ENCODE data around the gene FAT3.

The FAT3 gene

DNA sequence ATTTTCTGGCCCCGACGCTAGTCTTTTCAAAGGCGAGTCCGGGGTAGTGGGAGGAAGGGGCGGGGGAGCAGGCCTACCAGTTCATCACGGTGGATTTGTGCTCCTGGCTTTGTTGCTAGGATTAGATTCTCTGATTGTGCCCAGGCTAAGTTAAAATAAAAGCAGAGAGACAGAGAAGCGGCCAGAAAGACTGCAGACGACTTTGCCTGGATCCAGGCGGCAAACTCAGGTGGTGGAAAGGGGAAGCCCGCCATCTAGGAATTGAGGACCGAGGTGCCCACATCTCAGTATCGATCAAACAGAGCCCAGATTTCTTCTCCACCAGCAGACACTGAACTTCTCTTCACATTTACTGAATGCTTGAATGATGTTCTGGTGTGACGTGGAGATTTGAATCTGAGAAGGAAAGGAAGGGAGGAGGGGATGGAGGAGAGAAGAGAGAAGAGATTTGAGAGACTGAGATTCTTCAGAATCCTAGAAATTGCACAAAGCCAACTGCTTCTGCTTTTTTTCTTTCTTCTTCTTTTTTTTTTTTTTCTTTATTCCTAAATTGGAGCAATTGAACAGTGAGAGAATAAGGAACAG, 2.7 kb downstream of the FAT3 start:
- DNase-seq = peak in 10 of 56 donors; percentile 5 to 66 (median 34)

DNA sequence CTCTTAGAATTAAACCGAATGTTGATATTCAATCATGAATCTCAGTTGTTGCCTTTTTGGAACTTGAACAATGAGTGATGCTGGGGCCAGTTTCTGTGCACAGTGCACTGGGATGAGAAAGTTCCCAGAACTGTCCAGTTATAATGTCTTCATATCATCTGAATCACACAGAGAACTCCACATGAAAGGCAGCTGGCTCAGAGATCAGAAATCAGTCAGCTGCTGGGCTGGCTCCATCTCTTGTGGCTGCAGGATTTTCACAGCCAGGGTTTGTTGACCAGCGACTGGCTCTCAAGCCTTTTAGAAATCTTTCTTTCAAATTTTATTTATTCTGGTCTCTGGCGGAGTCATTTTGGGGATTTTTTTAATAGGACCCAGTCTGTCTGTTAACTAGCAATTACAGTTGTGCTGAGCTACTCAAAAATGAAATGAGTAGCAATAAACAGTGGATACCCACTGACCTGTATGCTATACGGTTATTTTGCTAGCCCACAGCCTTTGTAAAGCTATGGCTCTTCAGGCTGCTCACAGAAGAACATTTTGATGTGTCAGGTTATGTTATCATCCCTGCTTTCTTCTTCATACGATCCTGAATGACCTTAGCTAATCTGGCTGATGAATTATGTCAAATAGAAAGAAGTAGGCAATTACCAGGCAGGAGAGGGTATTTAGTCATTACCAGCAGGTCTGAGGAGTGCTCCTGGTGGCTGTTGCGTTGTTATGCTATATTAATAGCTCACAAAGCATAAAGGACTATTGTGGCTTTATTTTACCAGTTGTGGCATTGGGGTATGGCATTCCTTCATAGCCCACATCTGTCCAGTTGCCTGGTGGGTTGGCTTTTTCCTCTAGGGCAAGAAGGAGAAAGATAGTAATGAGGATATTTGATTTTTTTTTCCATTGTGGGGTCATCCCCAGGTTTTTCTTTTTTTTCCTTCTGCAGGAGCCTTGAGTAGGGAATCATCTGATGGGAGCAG, 3.6 kb downstream of the FAT3 start:
- DNase-seq = peak in 7 of 56 donors; percentile 4 to 23 (median 13)

GRCh38 chr11:92236856-92237255, 12.2 kb downstream of the FAT3 start:
- DNase-seq = no peak

DNA sequence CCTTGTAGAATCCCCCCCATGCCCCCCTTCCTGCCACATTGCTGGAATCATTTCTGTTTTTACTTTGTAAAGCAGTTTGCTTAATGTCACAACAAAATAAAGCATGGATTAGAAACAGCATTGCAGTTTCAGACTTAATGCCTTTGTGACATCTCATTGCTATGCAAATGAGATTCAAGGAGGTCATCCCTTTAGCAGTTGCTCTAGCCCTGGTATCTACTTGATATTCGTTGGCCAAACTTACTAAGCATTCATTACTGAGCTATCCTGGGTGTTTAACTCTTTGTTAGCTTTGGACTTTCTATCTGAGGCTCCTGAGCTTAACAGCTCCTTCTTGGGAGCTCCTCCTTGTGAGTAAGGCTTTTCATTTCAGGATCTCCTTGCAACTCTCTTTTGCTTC, 16.3 kb downstream of the FAT3 start:
- no peak for DNase-seq

- peak in 14 of 56 donors; percentile 4 to 66 (median 22) for DNase-seq
Measured at GRCh38 chr11:92245700-92246271, 21.2 kb downstream of the FAT3 start.

GRCh38 chr11:92246630-92247029, 22.0 kb downstream of the FAT3 start:
- no peak for DNase-seq

DNA sequence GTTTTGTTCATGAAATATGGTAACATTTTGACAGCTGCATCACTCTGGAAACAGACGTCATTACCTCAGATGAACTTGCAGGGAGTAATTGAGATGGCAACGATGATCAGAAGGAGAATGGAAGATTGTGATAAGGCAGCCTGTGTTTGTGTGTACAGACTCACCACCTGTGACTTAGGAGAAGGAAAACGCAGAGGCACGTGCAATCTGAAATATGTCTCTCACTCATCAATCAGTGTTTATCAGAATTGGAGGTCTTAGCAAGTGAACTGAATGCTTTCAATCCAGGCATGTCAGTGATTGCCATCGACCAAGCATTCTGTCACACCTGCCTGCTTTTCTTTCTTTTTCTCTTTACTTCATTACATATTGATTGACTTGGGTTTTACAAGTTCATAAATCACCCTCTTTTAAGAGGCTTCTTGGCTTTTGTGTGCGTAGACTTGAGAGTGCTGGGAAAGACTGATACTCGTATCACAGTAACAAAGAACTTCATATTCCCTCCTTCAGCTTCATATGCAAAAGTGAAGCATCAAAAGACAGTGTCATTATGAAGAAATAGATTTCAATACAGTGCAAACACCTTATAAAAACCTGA, 24.6 kb downstream of the FAT3 start:
- DNase-seq = no peak

DNA sequence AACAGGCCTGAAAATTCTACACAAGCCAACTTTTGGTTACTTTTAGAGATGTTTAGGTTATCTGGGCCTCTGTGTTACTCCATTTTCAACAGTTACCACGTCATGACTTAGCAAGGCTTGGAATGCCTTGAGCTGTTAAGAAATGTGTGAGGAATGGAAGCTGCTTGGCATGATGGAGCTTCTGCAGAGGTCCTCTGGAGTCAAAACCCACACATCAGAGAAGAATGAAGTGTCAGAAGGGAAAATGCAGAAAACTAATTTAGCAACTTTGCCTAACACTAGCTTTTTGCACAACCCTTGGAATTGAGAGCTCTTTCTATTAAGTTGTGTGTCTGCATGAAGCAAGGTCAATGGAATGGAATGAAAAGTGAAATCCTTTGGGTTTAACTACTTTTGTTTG, 27.4 kb downstream of the FAT3 start:
- DNase-seq = no peak

DNA sequence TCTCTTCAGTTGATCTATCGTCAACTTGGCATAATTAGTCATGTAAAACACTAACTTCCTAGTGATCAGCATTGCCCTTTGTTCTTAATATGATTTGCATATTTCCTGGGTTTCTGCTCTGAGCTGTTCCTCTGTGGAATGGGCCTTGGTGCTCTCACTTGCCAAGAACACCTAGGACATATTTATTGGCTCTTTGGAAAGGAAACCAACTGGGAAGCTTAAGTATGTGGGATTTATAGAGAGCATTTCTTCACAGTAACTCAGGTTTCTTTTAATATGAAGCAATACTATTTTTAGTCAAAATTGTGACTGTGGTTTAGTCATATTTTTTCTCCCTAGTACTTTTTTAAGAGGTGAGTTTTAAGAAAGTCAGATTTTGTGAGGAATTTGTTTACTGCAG, 28.8 kb downstream of the FAT3 start:
- DNase-seq = no peak

GRCh38 chr11:92253945-92254344, 29.3 kb downstream of the FAT3 start:
- DNase-seq = no peak

DNA sequence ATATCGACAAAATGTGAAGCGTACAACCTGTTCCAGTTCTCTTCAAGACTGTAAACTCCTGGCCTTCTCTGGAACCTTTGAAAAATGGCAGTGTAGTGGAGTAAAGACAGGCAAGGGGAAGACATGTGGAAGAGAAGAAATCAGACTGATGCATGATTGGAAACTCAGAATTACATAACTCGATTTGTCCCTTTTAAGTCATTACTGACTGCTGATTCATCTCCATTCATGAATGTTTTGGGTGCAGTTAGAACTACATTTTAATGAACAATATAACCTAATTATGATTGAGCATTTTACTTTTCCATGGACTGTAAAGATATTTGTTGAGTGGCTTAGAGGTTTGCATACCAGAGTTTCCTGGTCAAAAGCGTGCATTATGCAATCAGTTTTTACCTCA, 32.9 kb downstream of the FAT3 start:
- DNase-seq = no peak

- no peak for DNase-seq
Measured at GRCh38 chr11:92259861-92260260, 35.2 kb downstream of the FAT3 start.

GRCh38 chr11:92264350-92264749, 39.7 kb downstream of the FAT3 start:
- DNase-seq = no peak

- DNase-seq = no peak
Measured at GRCh38 chr11:92266806-92267205, 42.2 kb downstream of the FAT3 start.

DNA sequence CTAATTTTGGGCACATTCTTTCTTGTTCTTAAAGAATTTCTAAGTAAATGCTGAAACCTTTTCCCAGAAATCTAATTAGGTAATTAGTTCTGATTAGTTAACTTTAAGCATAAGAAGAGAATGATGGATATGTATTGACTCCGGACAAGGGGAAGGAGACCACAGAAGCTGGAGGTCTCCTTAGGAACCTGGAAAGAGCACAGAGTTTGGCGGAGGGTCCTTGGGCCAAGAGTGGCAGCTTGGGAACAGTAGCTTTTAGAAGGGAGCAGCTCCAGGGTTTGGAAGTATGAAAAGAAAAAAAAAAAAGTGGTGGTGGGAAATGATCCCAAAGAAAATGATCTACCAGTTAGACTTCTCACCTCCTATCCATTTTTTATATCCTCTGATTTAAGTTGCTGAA, 42.7 kb downstream of the FAT3 start:
- no peak for DNase-seq

- DNase-seq = no peak
Measured at GRCh38 chr11:92267968-92268367, 43.4 kb downstream of the FAT3 start.

DNA sequence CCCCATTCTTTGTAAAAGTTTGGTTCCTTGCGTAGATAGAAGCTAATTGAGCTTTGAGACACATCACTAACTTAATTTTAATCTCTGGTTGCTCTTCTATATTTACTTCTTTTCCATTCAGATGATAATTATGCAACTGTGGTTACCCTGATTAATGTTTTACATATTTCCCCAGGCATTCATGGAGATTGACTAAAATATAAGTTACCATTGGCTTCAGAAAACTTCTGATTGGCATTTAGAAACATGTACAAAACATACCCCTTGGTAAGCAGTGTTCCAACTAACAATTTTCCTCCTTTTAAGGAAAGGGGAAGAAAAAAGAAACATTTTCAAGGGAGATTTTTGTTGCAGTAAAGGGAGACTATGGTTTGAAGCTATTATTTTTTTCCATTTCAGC, 43.9 kb downstream of the FAT3 start:
- DNase-seq = no peak

GRCh38 chr11:92269021-92269420, 44.4 kb downstream of the FAT3 start:
- no peak for DNase-seq

GRCh38 chr11:92269841-92270240, 45.2 kb downstream of the FAT3 start:
- DNase-seq = no peak

GRCh38 chr11:92272651-92273050, 48.0 kb downstream of the FAT3 start:
- no peak for DNase-seq
